Activated gamma-delta T cell (primary cell): ENCODE measurements around the gene HSD17B2.
"Not testable (repeated sequence)": the region's sequence is repeated elsewhere in the genome, so short reads cannot be mapped to it uniquely, and the experiment has no call there.

Experiments used
- DNase-seq: peaks from one replicate; lab custom pipeline; 2025; lab: John Stamatoyannopoulos, UW

The HSD17B2 gene

DNA sequence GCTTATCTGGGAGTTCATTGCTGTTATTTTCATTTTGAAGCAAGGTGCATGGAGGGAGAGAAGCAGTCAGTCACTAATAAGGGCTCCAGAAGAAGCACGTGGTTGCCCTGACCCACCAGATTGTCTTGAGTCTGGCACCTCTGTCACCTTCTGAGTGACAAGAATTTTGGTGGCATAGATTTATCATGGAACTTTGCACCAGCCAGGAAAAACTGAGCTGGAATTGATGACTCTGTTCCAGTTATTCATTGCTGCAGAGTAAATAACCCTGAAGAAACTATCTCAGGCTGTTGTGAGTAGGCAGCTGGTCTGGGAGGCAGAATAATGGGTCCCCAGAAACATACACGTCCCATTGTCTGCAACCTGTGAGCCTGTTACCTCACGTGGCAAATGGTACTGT lies 44.8 kb downstream of the HSD17B2 start:
- no peak for DNase-seq

DNA sequence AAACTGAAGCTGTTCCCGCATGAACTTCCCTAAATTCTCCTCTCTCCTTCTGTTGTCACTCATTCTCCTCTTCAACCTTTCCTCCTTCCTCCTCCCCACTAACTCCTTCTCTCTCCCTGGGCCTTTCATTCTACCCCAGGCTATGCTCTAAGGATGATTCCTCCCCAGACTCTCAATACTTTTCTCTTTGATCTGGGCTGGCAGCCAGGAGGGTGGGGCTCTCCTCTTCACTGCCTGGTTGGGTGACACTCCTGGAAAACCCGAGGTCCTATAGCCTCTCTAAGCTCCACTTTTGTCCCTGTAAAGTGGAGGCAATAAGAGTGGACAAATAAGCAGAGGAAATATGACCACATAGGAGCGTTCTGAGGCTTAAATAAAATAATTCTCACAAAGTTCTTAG lies 46.2 kb downstream of the HSD17B2 start:
- no peak for DNase-seq

DNA sequence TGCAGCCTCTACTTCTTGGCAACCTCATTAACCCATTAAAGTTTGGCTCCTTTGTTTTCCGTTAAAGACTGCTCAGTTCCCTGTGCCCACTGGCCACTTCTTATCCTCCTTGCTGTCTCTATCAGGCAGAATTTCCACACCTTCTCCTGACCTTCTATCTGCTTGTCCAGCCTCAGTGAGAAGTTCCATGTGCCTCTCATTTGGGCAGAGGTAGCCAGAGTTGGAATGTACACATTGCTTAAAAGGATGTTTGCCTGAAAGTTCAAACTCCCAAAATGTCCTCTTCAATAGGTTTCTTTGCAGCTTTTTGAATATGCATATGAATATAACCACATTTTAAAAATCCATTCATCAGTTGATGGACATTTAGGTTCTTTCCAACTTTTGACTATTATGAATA lies 47.0 kb downstream of the HSD17B2 start:
- no peak for DNase-seq

DNA sequence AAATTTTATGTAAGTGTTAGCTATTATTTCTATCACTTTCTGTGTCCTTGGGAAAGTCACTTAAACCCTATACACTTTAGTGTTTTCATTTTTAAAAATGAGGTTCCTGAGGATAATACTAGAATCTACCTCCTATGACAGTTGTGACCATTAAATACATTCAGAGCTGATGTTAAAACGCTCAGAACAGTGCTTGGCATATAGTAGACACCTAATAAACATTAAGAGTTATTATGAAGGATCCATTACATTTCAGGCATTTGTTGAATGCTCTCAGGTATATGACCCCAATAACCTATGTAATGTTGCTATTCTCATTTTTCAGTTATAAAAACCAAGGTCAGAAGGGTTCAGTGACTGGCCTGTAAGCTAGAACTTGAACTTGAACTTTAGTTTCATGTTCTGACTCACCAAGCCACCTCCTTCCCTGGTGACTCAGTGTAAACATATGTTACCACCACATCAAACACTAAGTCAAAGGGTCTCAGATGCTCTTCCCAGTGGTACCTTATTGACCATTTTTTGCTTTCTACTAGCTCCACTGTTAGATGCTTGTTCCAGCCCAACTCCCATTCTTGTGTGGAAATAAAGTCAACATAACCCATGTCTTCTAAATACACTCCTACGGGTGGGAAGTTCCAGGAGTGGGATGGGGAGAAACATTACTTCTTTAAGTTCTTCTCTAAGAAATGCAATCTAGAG lies 47.6 kb downstream of the HSD17B2 start:
- DNase-seq, result no peak

DNA sequence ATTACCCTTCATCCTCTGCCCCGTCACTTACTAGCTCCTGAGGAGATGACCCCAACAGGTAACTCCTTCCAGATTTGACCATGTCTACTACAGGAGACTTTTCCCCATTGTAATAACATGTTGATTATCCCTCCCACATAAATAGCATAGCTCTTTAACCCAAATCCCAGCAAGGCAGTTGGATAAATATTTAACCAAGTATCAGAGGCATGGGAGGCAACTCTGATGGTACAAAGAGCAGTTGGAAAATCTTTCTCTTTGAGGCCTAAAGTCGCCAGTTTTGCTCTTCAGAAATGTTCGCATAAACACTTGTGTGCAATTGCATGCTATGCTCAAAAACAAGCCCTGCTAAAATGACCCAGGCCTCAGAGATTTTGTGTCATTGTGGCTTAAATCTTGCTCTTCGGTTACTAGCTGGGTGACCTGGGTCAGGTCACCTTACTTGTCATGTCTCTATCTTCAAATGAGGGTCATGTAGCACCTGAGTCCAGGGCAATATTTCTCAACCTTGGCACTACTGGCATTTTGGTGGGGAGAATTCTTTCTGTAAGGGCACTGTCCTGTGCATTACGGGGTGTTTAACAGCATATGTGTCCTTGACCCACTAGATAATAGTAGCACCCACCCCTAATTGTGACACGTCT lies 48.8 kb downstream of the HSD17B2 start:
- DNase-seq, result no peak

DNA sequence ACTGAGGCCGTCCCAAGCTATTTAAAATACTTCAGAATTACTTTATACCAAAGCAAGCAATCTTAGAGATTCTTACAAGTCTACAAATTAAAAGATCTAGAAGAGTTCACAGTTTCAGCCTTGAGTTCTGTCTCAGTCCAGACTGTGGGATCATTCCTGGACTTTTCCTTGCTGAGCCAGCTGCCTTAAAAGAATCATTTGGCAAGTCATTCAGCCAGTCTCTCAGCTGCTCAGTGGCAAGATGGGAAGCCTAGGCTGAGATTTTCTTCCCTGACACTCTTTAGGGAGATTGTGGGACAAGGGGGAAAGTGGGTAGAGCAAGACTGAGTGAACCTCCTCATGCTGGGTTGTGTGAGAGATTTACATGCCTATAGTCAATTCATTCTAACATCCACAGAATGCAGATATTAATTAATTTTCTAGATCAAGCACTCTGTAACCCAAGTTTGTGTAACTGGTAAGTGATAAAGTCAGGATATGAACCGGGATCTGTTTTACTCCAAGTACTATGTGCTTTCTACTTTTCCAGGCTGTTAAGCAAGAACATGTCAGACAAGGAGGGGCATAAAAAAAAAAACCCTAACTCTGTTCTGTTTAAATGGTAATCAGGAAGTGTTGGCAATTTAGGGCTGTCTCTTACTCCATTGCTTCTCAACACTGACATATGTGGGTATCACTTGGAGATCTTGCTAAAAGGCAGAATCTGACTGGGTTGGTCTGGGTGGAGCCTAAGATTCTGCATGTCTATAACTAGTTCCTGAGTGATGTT lies 50.1 kb downstream of the HSD17B2 start:
- DNase-seq, result no peak

DNA sequence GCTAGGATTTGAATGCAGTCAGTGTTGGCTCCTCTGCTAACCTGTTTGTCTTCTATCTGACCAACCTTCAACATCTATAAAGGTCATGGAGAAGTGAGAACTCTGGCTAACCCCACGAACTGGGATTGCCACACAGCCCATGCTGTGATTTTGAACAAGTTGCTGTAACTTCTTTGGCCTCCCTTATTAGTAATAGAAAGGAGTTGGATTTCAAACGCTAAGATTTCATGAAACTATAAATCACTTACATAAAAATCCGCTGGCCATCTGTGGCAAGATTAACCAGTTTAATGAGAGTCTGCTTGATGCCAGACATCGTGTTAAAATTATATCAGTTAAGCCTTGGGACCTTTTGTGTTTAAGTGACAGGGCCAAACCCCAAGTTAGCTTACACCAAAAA lies 53.4 kb downstream of the HSD17B2 start:
- no peak for DNase-seq

DNA sequence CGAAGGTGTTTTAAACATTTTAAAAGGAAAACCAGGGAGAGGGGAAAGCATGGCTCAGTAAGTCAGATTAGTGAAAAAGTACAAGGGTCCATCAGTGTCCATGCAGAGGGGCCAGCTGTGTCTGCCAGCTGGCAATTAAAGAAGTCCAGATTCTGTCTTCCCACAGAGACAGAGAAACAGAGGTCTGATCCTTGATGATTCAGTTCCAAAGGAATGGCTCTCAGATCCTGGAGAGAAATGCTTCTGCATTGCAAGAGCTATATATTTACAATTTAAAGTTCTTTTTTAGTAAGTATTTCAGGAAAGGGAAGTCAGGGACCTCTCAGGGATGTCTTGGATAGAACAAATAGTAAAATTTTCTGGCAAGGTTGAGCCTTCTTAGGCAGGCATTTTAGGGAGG lies 56.2 kb downstream of the HSD17B2 start:
- no peak for DNase-seq

DNA sequence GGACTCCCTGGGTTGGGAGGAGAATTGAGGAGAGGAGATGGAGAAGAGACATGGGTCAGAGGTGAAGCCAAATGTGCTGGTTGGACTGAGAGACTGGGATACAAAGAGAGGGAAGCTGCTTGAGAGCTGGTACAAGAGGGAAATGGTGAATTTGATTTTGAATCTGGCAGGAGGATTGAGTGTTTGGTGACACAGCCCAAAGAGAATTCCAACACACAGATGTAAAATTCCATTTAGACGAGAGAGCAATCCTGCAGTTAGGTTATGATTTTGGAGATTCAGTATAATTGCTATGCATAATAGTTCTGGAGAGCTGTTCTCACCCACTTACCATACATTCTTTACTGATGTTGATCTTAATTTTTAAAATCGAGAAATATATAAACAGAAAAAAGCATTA lies 57.7 kb downstream of the HSD17B2 start:
- DNase-seq, result no peak

DNA sequence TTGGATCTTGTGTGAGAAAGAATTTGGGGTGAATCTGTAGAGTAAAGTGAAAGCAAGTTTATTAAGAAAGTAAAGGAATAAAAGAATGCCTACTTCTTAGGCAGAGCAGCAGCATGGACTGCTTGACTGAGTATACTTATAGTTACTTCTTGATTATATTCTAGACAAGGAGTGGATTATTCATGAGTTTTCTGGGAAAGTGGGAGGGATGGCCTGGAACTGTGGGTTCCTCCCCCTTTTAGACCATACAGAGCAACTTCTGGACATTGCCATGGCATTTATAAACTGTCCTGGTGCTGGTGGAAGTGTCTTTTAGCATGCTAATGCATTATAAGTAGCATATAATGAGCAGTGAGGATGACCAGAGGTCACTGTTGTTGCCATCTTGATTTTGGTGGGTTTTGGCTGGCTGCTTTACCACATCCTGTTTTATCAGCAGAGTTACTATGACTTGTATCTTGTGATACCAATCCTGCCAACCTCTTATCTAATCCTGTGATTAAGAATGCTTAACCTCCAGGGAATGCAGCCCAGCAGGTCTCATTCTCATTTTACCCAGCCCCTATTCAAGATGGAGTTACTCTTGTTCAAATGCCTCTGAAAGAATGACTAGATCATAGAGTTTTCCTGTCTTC lies 58.7 kb downstream of the HSD17B2 start:
- no peak for DNase-seq

DNA sequence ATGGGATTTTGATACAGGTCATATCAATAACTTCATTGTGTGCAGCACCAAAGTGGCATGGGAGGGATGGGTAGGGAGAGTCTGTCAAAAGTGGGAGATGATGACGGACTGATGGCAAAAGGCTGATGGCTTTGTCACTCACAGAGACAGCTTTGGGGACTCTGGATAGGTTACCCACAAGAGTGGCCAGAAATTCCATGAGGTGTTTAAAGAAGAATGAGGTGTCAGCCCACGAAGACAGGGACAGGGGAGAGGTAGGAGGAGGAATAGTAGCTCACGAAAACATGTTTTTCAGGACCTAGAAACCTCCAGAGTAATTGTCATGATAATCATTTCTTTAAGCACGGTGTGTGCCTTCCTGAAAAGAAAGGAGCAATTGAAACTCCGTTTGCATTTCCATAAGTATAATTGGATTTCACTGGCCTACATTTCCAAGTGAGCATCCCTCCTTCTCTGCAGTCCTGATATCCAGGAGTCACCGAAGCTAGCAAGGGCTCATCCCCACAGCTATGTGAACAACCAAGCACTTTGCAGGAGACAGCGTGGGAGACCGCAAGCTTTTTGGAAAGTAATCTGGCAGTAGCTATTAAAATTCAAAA lies 60.0 kb downstream of the HSD17B2 start:
- DNase-seq, result no peak

DNA sequence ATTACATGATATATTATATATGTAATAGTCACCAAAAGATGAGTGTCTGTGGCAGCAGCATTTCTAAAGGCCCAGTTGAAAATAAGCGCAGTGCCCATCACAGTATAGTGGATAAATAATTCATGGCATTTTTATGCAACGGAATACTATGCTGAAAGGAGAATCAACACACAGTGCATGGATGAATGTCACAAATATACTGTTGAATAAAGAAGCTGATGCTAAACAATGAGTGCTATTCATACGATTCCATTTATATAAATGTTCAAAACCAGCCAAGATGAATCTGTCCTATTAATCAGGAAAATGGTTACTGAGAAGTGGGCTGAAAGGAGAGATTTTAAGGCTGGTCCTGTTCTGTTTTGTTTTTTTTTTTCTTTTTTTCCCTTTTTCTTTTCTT lies 61.6 kb downstream of the HSD17B2 start:
- DNase-seq, result no peak

DNA sequence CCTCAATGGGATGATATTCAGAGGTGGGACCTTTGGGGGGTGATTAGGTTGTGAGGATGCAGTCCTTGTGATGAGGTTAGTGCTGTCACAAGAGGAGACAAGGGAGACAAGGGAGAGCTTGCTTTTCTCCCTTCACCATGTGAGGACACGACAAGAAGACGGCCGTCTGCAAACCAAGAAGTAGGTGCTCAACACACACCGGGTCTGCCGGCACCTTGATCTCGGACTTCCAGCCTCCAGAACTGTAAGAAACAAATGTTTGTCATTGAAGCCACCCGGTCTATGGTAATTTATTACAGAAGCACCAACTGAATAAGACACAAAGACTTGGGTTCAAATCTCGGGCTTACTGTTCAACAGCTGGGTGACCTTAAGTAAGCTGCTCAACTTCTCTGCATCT lies 70.1 kb downstream of the HSD17B2 start:
- DNase-seq, result no peak

DNA sequence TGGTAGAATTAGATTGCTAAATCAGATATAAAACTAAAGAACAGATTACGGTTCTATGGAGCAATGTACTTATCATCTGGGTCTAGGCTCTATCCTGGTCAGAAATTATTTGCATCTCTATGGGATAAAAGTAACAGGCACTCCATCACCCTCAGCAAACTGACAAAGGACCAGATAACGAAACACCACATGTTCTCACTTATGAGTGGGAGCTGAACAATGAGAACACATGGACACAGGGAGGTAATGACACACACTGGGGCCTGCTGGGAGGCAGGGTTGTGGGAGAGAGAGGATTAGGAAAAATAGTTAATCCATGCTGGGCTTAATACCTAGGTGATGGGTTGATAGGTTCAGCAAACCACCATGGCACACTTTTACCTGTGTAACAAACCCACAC lies 73.0 kb downstream of the HSD17B2 start:
- no peak for DNase-seq

DNA sequence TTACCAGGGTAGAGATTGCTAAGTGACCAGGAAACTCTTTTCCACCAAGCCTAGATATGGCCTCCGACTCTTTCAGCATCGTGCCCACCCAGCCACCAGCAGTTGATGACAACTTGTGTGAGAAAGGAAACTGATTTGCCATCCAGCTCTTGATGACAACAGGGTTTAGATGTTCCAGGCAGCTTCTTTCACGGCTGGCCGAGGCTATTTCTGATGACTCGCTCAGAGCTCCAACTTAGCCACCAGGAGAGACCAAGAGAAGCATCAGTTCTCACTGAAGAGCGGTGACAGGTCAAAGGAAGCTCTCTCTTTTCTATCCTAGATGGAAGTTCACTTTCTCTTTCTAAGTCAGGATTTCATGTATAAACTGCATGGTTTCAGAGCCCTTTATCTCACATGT lies 73.7 kb downstream of the HSD17B2 start:
- no peak for DNase-seq

DNA sequence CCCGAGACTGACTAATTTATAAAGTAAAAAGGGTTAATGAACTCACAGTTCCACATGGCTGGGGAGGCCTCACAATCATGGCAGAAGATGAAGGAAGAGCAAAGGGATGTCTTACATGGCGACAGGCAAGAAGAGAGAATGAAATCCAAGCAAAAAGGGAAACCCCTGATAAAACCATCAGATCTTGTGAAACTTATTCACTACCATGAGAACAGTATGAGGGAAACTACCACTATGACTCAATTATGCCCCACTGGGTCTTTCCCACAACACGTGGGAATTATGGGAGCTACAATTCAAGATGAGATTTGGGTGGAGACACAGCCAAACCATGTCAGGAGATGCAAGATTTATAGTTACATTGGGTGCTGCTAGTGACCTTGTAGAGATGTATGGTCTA lies 74.2 kb downstream of the HSD17B2 start:
- DNase-seq, result not testable (repeated sequence)

DNA sequence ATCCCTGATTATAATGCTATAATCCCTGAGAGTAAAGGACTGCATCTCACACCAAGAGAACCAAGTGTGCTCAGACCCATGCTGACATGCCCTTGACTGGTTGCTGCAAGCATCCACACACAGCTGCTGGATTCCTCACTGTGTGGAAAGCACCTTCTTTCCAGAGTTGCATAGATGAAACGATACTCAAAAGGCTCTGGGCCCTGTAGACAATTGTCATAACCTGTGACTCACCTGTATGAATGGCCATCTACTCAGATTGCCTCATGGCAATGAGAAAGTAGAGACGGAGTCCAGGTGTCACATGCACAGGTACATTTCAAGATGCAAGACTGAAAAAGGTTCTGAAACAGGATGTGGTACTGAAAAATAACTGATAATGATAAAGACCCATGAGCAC lies 76.9 kb downstream of the HSD17B2 start:
- DNase-seq, result no peak

DNA sequence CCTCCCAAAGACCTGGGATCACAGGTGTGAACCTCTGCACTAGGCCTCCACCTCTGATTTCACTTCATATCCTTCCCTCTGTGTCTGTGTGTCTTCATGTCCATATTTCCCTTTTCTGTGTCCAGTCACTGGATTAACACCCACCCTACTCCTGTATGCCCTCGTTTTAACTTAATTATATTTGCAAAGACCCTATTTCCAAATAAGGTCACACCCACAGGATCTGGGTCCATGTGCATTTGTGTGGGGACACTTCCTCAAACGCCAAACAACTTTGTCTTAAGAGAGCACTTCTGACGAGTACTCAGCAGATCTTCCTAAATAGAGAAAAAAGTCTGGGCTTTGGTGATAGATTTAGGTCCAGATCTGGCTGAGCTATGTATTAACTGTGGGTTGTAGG lies 78.7 kb downstream of the HSD17B2 start:
- no peak for DNase-seq

DNA sequence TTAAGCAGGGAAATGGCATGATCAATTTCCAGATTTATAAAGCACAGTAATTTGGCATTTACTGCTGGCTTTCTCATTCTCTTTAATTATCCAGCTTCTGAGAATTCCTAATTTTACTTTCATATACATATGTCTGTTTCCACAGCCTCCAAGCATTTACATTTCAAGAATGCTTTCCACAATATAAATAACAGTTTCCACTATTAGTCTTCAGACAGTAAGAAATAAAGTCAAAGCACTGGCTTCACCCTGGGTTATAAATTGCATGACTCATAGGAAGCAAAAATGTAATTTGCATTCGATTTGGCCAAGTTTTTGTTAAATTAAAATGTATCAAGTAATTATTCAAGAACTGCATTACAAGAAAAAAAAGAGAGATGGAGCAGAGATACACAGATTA lies 81.5 kb downstream of the HSD17B2 start:
- no peak for DNase-seq

DNA sequence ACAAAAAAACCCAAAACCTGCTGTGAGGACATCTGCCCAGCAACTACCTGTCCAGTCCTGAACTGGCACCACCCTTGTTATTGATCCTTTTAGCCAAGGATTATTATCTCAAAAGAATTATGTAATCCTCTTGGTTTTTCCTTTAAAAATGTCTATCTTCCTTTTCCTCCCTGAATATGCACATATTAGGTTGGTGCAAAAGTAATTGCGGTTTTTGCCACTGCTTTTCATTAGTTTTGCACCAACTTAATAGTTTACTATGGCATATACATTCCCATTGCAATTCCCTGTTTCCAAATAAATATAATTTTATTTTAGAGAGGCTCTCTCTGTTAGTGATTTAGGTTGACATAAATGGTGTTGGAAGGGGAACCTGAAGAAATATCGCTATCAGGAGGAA lies 83.7 kb downstream of the HSD17B2 start:
- no peak for DNase-seq

DNA sequence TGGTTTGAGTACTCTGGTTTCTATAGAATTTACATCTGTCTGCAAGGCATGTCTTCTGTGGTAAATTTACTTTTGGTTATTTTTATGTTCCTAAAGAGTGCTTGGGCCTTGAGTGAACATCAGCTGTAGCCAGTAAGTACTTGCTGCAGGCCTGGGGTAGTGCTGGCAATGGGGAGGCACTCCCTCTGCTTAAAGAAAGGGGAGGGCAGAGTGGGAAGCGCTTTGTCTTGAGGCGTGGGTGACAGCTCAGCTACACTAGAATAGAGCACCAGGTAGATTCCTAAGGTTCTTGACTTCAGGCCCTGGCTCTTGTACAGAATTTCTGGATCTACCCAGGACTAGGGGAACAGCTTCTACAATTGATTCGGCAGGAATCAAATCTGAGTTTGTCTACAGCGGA lies 84.4 kb downstream of the HSD17B2 start:
- no peak for DNase-seq

DNA sequence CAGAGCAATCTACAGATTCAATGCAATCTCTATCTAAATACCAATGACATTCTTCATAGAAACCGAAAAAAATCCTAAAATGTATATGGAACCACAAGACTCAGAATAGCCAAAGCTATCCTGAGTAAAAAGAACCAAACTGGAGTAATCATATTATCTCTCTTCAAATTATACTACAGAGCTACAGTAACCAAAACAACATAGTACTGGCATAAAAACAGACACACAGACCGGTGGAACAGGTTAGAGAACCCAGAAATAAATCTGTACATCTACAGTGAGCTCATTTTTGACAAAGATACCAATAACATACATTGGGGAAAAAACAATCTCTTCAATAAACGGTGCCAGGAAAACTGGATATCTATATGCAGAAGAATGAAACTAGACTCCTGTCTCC lies 89.6 kb downstream of the HSD17B2 start:
- no peak for DNase-seq
